Subcutaneous preadipocyte (primary cell): ENCODE results near the gene RFC1. TPM values are rescaled to one million over a fixed set of nuclear protein-coding genes. Genes with fewer than 3 reads are reported as not detected.

Experiments used
- small RNA-seq: library from RNA; depleted of rRNA; stranded (forward); fragments of <200 nt; gene quantifications from one replicate; pipeline ENCODE3, GENCODE V24; 2012
- total RNA-seq: library from RNA; depleted of rRNA; stranded (reverse); fragments of >200 nt; gene quantifications from 2 replicates; pipeline ENCODE4 v1.2.3, GENCODE V29; 2012

RFC1 gene, protein sequence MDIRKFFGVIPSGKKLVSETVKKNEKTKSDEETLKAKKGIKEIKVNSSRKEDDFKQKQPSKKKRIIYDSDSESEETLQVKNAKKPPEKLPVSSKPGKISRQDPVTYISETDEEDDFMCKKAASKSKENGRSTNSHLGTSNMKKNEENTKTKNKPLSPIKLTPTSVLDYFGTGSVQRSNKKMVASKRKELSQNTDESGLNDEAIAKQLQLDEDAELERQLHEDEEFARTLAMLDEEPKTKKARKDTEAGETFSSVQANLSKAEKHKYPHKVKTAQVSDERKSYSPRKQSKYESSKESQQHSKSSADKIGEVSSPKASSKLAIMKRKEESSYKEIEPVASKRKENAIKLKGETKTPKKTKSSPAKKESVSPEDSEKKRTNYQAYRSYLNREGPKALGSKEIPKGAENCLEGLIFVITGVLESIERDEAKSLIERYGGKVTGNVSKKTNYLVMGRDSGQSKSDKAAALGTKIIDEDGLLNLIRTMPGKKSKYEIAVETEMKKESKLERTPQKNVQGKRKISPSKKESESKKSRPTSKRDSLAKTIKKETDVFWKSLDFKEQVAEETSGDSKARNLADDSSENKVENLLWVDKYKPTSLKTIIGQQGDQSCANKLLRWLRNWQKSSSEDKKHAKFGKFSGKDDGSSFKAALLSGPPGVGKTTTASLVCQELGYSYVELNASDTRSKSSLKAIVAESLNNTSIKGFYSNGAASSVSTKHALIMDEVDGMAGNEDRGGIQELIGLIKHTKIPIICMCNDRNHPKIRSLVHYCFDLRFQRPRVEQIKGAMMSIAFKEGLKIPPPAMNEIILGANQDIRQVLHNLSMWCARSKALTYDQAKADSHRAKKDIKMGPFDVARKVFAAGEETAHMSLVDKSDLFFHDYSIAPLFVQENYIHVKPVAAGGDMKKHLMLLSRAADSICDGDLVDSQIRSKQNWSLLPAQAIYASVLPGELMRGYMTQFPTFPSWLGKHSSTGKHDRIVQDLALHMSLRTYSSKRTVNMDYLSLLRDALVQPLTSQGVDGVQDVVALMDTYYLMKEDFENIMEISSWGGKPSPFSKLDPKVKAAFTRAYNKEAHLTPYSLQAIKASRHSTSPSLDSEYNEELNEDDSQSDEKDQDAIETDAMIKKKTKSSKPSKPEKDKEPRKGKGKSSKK
- 37.8 and 57.1 TPM in 2 replicates for total RNA-seq

DNA sequence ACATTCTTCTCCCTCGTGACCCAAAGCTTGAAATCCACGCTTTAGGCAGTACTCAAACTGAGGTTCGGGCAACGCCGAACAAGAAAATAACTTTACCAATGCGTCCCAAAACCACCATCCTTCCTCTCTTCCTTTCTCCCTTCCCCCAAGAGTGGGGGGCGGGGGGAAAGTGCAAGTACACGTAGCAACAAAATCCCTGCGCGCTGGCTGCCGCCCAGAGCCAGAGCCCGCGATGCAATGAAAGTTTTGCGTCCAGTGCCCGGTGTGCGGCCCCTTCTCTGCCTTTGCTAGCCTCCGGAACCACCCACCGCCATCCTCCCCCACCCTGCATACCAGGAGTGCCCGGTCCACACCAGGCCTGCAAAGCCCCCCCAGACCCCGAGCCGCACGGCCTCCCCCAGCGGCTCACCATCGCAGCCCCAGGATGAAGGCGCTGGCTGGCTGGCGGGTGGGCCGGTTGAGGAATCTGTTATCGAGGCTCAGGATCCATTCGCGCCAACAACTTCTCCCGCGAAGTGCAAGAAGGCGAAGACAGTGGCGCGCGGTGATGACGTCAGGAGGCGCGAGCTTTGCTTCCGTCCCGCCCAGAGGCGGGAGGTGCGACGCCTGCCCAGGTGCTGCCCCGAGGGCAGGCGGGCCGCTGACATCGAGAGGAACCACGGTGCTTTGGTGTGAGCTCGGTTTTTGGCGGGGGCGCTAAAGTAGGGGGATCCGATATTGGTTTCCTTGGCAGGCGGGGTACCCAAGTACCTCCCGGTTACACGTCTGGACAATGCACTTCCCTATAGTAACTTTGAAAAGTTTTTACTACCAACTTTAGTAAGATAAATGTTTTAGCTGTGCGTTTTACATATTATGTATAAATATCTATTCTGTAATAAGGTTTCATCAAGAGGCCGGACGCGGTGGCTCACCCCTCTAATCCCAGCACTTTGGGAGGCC, at the start of gene RFC1:
TSS of gene RFC1 (minus strand) at position 533 of the 942 bp plus-strand sequence. CDS start at position 412, 121 bp downstream.

DNA sequence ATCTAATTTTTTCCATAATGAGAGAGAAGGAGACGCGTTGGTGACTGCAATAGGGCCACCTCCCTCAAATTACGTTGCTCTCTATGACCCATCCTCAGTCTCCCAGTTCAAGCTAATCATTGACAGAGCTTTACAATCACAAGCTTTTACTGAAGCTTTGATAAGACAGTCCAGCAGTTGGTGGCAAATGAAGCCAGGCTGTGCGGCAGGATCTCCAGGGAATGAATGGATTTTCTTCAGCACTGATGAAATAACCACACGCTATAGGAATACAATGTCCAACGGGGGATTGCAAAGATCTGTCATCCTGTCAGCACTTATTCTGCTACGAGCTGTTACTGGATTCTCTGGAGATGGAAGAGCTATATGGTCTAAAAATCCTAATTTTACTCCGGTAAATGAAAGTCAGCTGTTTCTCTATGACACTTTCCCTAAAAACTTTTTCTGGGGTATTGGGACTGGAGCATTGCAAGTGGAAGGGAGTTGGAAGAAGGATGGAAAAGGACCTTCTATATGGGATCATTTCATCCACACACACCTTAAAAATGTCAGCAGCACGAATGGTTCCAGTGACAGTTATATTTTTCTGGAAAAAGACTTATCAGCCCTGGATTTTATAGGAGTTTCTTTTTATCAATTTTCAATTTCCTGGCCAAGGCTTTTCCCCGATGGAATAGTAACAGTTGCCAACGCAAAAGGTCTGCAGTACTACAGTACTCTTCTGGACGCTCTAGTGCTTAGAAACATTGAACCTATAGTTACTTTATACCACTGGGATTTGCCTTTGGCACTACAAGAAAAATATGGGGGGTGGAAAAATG, 40.8 kb upstream of the RFC1 start, which contains the start of gene KLB:
TSS of gene KLB (plus strand) at position 168 of the 821 bp plus-strand sequence. CDS start at position 188, 20 bp downstream.

Small RNA genes within 50 kb of the gene (small RNA-seq; reads per million reads assigned to genes)
- gene MIR5591: not detected
- gene RNU6-32P: 0.08 reads per million
- not detected for gene RNU6-887P

Other genes starting within 250 kb of the RFC1 start
- 32.5 and 36.4 TPM in 2 replicates for gene WDR19, start 183.8 kb downstream of the RFC1 start, total RNA-seq
- not detected in 2 replicates for gene KLB, start 40.6 kb upstream of the RFC1 start, total RNA-seq
- gene RPL9, start 92.6 kb upstream of the RFC1 start, total RNA-seq: 1,897 and 1,930 TPM in 2 replicates
- gene LIAS, start 92.7 kb upstream of the RFC1 start, total RNA-seq: 12.5 and 13.7 TPM in 2 replicates
- 201 and 270 TPM in 2 replicates for gene UGDH, start 161.1 kb upstream of the RFC1 start, total RNA-seq